Mesothelial cell of epicardium (in vitro differentiated cells): ENCODE data around the gene PLIN3. TPM values are rescaled to one million over a fixed set of nuclear protein-coding genes. Genes with fewer than 3 reads are reported as not detected.

ENCODE experiments used
- DNase-seq, 2 experiments: peaks; one replicate each; pipeline ENCODE4 v3.0.0; 2021; ENCODE audit warnings: low spot score in 2 of 2; ENCODE audit not compliant: unreplicated experiment in 2 of 2
- H3K27ac Mint-ChIP-seq: 2 replicates; pipeline ENCODE4 v1.8.0; 2021; ENCODE audit warnings: mixed read lengths
- H3K27me3 Mint-ChIP-seq: 2 replicates; pipeline ENCODE4 v1.8.0; 2021; ENCODE audit warnings: low read depth, mixed read lengths
- H3K36me3 Mint-ChIP-seq: 2 replicates; pipeline ENCODE4 v1.8.0; 2021; ENCODE audit warnings: mixed read lengths
- H3K4me1 Mint-ChIP-seq: 2 replicates; pipeline ENCODE4 v1.8.0; 2021; ENCODE audit warnings: mixed read lengths
- H3K4me3 Mint-ChIP-seq: 2 replicates; pipeline ENCODE4 v1.8.0; 2021; ENCODE audit warnings: mild to moderate bottlenecking, moderate library complexity, mixed read lengths
- H3K9me3 Mint-ChIP-seq: 2 replicates; pipeline ENCODE4 v1.8.0; 2021; ENCODE audit warnings: mixed read lengths
- total RNA-seq: library from RNA; stranded (reverse); gene quantifications from 3 replicates; pipeline ENCODE4 v1.2.1, GENCODE V29; 2021
- TF ChIP-seq, protein P1 (sequence below): fragments of 200-600 bp; sonication (generic); IDR thresholded peaks from one replicate; pipeline ENCODE4 v1.5.0; 2021; ENCODE audit warnings: antibody characterized with exemption; ENCODE audit not compliant: unreplicated experiment

PLIN3 gene
- total RNA-seq, 1 donor from 2014 or later = 55.6 TPM

DNA sequence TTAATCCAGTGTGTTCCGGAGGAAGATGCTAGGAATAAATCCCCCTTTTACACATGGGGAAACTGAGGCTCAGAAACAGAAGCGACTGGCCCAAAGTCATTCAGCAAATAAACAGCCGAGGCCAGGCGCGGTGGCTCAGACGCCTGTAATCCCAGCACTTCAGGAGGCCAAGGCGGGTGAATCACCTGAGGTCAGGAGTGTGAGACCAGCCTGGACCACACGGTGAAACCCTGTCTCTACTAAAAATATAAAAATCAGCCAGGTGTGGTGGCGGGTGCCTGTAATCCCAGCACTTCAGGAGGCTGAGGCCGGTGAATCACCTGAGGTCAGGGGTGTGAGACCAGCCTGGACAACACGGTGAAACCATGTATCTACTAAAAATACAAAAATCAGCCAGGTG lies 11.6 kb upstream of the PLIN3 start:
- no peaks in the 10 kb centered on the region for H3K4me1 Mint-ChIP-seq
- no peak overlapping the region for H3K4me3 Mint-ChIP-seq
- H3K36me3 Mint-ChIP-seq = no peaks in the 10 kb centered on the region
- H3K9me3 Mint-ChIP-seq = no peaks in the 10 kb centered on the region
- H3K27me3 Mint-ChIP-seq = no peaks in the 10 kb centered on the region
- TF ChIP-seq, protein P1, sequence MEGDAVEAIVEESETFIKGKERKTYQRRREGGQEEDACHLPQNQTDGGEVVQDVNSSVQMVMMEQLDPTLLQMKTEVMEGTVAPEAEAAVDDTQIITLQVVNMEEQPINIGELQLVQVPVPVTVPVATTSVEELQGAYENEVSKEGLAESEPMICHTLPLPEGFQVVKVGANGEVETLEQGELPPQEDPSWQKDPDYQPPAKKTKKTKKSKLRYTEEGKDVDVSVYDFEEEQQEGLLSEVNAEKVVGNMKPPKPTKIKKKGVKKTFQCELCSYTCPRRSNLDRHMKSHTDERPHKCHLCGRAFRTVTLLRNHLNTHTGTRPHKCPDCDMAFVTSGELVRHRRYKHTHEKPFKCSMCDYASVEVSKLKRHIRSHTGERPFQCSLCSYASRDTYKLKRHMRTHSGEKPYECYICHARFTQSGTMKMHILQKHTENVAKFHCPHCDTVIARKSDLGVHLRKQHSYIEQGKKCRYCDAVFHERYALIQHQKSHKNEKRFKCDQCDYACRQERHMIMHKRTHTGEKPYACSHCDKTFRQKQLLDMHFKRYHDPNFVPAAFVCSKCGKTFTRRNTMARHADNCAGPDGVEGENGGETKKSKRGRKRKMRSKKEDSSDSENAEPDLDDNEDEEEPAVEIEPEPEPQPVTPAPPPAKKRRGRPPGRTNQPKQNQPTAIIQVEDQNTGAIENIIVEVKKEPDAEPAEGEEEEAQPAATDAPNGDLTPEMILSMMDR = no peak
- no peak for DNase-seq
- no peak overlapping the region for H3K27ac Mint-ChIP-seq

DNA sequence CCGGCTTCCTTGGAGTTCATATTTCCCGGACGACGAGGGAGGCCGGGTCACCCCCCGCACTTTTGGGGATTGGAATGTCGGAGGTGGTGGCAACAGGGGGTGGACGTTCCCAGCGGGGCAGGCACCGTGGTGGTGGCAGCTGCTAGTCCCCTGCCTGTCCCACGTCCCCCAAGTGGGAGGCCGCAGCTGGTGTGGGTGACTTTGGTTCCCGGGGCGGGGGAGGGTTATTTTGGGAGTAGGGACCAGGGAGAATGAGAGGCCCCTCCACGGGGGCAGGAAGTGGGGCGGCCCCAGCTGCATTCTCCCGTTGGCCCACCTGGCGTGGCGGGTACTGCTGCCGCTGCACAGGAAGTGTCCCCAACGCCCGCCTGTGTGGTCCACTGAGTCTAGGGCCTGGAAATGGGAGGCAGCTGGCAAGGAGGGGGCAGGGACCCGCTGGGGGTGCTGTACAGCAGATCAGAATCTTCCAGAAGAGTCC lies 11.1 kb upstream of the PLIN3 start:
- DNase-seq = no peak
- no peak overlapping the region for H3K27ac Mint-ChIP-seq
- TF ChIP-seq, protein P1 = no peak
- no peak overlapping the region for H3K4me3 Mint-ChIP-seq
- H3K4me1 Mint-ChIP-seq = no peaks in the 10 kb centered on the region
- no peaks in the 10 kb centered on the region for H3K36me3 Mint-ChIP-seq
- H3K9me3 Mint-ChIP-seq = no peaks in the 10 kb centered on the region
- no peaks in the 10 kb centered on the region for H3K27me3 Mint-ChIP-seq

- H3K9me3 Mint-ChIP-seq = no peaks in the 10 kb centered on the region
- no peaks in the 10 kb centered on the region for H3K4me1 Mint-ChIP-seq
- DNase-seq = no peak
- no peaks in the 10 kb centered on the region for H3K36me3 Mint-ChIP-seq
- TF ChIP-seq, protein P1 = no peak
- no peak overlapping the region for H3K27ac Mint-ChIP-seq
- no peak overlapping the region for H3K4me3 Mint-ChIP-seq
- no peaks in the 10 kb centered on the region for H3K27me3 Mint-ChIP-seq
These were observed 10.5 kb upstream of the PLIN3 start for GRCh38 chr19:4877753-4878490.

DNA sequence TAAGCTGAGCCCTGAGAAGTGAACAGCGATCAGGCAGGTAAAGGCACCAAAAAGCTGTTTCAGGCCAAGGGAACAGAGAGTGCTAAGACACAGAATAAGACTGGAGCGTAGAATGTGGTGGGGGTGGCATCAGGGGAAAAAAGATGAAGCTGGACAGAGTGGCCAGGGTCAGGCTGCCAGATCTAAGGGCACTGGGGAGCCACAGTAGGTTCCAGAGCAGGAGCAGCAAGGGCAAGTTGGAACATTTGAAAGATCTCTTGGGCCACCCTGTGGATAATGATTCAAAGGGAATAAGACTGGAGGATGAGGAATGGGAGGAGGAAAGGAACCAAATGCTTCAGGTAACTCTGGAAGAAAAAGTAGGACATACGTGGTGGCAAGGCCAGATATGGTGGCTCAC lies 6.5 kb upstream of the PLIN3 start:
- no peak for DNase-seq
- H3K36me3 Mint-ChIP-seq = no peaks in the 10 kb centered on the region
- H3K4me3 Mint-ChIP-seq = no peak overlapping the region
- no peaks in the 10 kb centered on the region for H3K4me1 Mint-ChIP-seq
- no peaks in the 10 kb centered on the region for H3K27me3 Mint-ChIP-seq
- no peak overlapping the region for H3K27ac Mint-ChIP-seq
- H3K9me3 Mint-ChIP-seq = no peaks in the 10 kb centered on the region
- TF ChIP-seq, protein P1 = no peak

DNA sequence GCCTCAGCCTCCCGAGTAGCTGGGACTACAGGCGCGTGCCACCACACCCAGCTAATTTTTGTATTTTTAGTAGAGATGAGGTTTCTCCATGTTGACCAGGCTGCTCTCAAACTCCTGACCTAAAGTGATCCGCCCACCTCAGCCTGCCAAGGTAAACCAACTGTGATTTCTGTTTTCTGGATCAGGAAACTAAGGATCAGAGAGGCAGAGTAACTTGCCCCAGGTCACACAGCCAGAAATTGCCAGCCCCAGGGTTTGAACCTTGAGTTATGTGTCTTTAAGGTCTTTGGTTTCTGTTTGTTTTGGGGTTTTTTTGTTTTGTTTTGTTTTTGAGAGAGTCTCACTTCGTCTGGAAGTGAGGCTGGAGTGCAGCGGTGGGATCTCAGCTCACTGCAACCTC lies 4.2 kb upstream of the PLIN3 start:
- no peaks in the 10 kb centered on the region for H3K36me3 Mint-ChIP-seq
- H3K9me3 Mint-ChIP-seq = no peaks in the 10 kb centered on the region
- no peak overlapping the region for H3K4me3 Mint-ChIP-seq
- no peaks in the 10 kb centered on the region for H3K27me3 Mint-ChIP-seq
- TF ChIP-seq, protein P1 = no peak
- no peak overlapping the region for H3K27ac Mint-ChIP-seq
- DNase-seq = no peak
- peaks cover 1% of the 10 kb centered on the region for H3K4me1 Mint-ChIP-seq
